ENCODE measurements around the gene MLEC. TPM values are rescaled to one million over a fixed set of nuclear protein-coding genes. Genes with fewer than 3 reads are reported as not detected.
"Not testable (repeated sequence)": the region's sequence is repeated elsewhere in the genome, so short reads cannot be mapped to it uniquely, and the experiment has no call there.

Gene MLEC
- total and polyA plus RNA-seq, 5 donors from 2014 or later, result 28.2 to 61.4 (median 42.3) TPM

DNA sequence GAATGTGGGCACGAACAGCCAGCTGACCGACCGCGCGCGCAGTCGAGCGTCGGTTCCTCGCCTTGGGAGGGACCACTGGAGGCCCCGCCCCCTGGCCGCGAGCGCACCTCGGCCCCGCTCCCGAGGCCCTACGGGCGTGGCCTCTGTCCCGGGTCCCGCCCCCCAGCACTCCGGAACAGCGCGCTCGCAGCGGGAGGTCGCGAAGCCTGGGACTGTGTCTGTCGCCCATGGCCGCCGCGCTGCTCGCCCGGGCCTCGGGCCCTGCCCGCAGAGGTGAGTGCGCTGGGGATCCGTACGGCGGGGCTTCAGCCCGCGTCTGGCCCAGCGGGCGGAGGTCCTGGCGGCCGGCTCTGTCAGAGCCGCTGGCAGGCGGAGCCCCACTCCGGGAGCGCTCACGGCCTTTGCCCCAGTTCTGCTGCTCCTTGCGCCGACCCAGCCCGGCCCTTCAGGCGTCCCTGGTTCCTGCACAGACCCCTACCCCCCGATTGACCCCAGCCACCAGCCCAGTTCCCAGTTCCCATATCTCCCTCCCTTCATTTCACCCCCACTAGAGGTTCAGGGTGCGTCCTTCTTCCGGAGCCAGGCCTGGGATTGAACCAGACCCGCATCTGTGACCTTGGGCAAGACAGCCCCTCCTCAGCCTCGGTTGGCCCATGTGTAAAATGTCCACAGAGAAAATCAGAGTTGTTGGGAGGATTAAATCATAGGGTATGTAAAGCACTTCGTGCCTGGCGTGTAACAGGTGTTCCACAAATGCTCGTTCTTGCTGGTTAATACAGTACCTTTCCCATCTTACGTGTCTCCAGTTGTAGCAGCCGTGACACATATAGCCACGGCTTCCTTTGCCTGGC lies 38.9 kb downstream of the MLEC start, which contains the start of gene ACADS:
Gene ACADS (plus strand): TSS at position 168 of the 851 bp plus-strand sequence. CDS start 60 bp downstream, at position 228.
- H3K36me3 Mint-ChIP-seq, result peaks cover 26% of the 10 kb centered on the region
- peak within 1 kb of the TSS in 2 of 3 donors; percentile 90 to 96 for H3K27ac Mint-ChIP-seq
- peaks cover 0 to 28% (median 19%) of the 10 kb centered on the region in 4 donors for H3K4me1 Mint-ChIP-seq
- peaks cover 0 to 5% (median 0%) of the 10 kb centered on the region in 7 donors for H3K9me3 Mint-ChIP-seq
- Histone ChIP-seq H3K4me3 (ENCODE audit: low read depth, low read length) (peak within 1 kb of the TSS; percentile 68), H3K4me1 (ENCODE audit: control insufficient read depth, insufficient read depth, low read length, poor library complexity, severe bottlenecking) (peaks cover 13% of the 10 kb centered on the region), H3K36me3 (ENCODE audit: control insufficient read depth, insufficient read depth, low read length) (peaks cover 26% of the 10 kb centered on the region), H3K27me3 (ENCODE audit: control insufficient read depth, insufficient read depth, low read length) (no peaks in the 10 kb centered on the region), H3K9me3 (ENCODE audit: control insufficient read depth in 2 of 2, low read length in 2 of 2) (no peaks in the 10 kb centered on the region), H3K27ac (ENCODE audit: insufficient read depth, low read length, poor library complexity, severe bottlenecking) (peak within 1 kb of the TSS; percentile 31)
- DNase-seq (peak; percentile 85 to 89 (median 86)), ATAC-seq (ENCODE audit: low read depth in 2 of 2) (peak; percentile 100)
- peak within 1 kb of the TSS; percentile 86 to 95 (median 94) for H3K4me3 Mint-ChIP-seq
- no peaks in the 10 kb centered on the region for H3K27me3 Mint-ChIP-seq

GRCh38 chr12:120726510-120726793 lies 39.5 kb downstream of the MLEC start:
- DNase-seq, result no peak
- H3K27ac ChIP-seq (ENCODE audit: insufficient read depth, low read length, poor library complexity, severe bottlenecking), result no peak overlapping the region
- H3K36me3 ChIP-seq (ENCODE audit: control insufficient read depth, insufficient read depth, low read length), result peaks cover 20% of the 10 kb centered on the region
- no peaks in the 10 kb centered on the region for H3K27me3 ChIP-seq (ENCODE audit: control insufficient read depth, insufficient read depth, low read length)
- no peak for ATAC-seq (ENCODE audit: low read depth in 2 of 2)
- Mint-ChIP-seq H3K27me3 (no peaks in the 10 kb centered on the region), H3K27ac (peak overlapping the region in 2 of 3 donors; percentile 90 to 96), H3K9me3 (peaks cover 0 to 5% (median 0%) of the 10 kb centered on the region in 7 donors), H3K36me3 (peaks cover 26% of the 10 kb centered on the region), H3K4me1 (peaks cover 0 to 28% (median 19%) of the 10 kb centered on the region in 4 donors), H3K4me3 (peak overlapping the region; percentile 86 to 95 (median 94))
- H3K4me3 ChIP-seq (ENCODE audit: low read depth, low read length), result peak overlapping the region; percentile 51
- peaks cover 13% of the 10 kb centered on the region for H3K4me1 ChIP-seq (ENCODE audit: control insufficient read depth, insufficient read depth, low read length, poor library complexity, severe bottlenecking)
- H3K9me3 ChIP-seq (ENCODE audit: control insufficient read depth in 2 of 2, low read length in 2 of 2), result no peaks in the 10 kb centered on the region

- Mint-ChIP-seq H3K9me3 (peaks cover 0 to 5% (median 0%) of the 10 kb centered on the region in 7 donors), H3K4me3 (peak overlapping the region in 3 of 4 donors; percentile 86 to 95 (median 93))
- no peak for ATAC-seq (ENCODE audit: low read depth in 2 of 2)
Observed at GRCh38 chr12:120726961-120727360, 40.0 kb downstream of the MLEC start.

DNA sequence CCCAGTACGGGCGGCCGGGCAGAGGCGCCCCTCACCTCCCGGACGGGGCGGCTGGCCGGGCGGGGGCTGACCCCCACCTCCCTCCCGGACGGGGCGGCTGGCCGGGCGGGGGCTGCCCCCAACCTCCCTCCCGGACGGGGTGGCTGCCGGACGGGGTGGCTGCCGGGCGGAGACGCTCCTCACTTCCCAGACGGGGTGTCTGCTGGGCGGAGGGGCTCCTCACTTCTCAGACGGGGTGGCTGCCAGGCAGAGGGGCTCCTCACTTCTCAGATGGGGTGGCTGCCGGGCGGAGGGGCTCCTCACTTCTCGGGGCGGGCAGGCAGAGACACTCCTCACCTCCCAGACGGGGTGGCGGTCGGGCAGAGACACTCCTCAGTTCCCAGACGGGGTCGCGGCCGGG lies 45.2 kb downstream of the MLEC start:
- peaks cover 31% of the 10 kb centered on the region for H3K36me3 Mint-ChIP-seq
- not testable (repeated sequence) for H3K4me3 Mint-ChIP-seq; H3K27ac ChIP-seq (ENCODE audit: insufficient read depth, low read length, poor library complexity, severe bottlenecking); H3K27me3 ChIP-seq (ENCODE audit: control insufficient read depth, insufficient read depth, low read length); H3K27ac Mint-ChIP-seq; ATAC-seq (ENCODE audit: low read depth in 2 of 2); H3K27me3 Mint-ChIP-seq; H3K4me1 Mint-ChIP-seq; H3K9me3 Mint-ChIP-seq; H3K4me1 ChIP-seq (ENCODE audit: control insufficient read depth, insufficient read depth, low read length, poor library complexity, severe bottlenecking); H3K9me3 ChIP-seq (ENCODE audit: control insufficient read depth in 2 of 2, low read length in 2 of 2); DNase-seq; H3K4me3 ChIP-seq (ENCODE audit: low read depth, low read length)
- peaks cover 11% of the 10 kb centered on the region for H3K36me3 ChIP-seq (ENCODE audit: control insufficient read depth, insufficient read depth, low read length)

More at GRCh38 chr12:120726961-120727360, 40.0 kb downstream of the MLEC start:
- Histone ChIP-seq H3K4me3 (ENCODE audit: low read depth, low read length) (no peak overlapping the region), H3K27ac (ENCODE audit: insufficient read depth, low read length, poor library complexity, severe bottlenecking) (no peak overlapping the region), H3K27me3 (ENCODE audit: control insufficient read depth, insufficient read depth, low read length) (no peaks in the 10 kb centered on the region), H3K9me3 (ENCODE audit: control insufficient read depth in 2 of 2, low read length in 2 of 2) (no peaks in the 10 kb centered on the region), H3K36me3 (ENCODE audit: control insufficient read depth, insufficient read depth, low read length) (peaks cover 16% of the 10 kb centered on the region), H3K4me1 (ENCODE audit: control insufficient read depth, insufficient read depth, low read length, poor library complexity, severe bottlenecking) (peaks cover 13% of the 10 kb centered on the region)
- DNase-seq, result no peak
- peaks cover 0 to 28% (median 19%) of the 10 kb centered on the region in 4 donors for H3K4me1 Mint-ChIP-seq
- peak overlapping the region in 1 of 3 donors; percentile 42 for H3K27ac Mint-ChIP-seq
- peaks cover 26% of the 10 kb centered on the region for H3K36me3 Mint-ChIP-seq
- H3K27me3 Mint-ChIP-seq, result no peaks in the 10 kb centered on the region

- H3K27ac Mint-ChIP-seq, result peak overlapping the region in 1 of 3 donors; percentile 60
- peaks cover 0 to 5% (median 2%) of the 10 kb centered on the region in 4 donors for H3K4me1 Mint-ChIP-seq
- peaks cover 28% of the 10 kb centered on the region for H3K36me3 Mint-ChIP-seq
- no peak for DNase-seq
- Histone ChIP-seq H3K27me3 (ENCODE audit: control insufficient read depth, insufficient read depth, low read length) (no peaks in the 10 kb centered on the region), H3K4me1 (ENCODE audit: control insufficient read depth, insufficient read depth, low read length, poor library complexity, severe bottlenecking) (no peaks in the 10 kb centered on the region), H3K27ac (ENCODE audit: insufficient read depth, low read length, poor library complexity, severe bottlenecking) (no peak overlapping the region), H3K9me3 (ENCODE audit: control insufficient read depth in 2 of 2, low read length in 2 of 2) (no peaks in the 10 kb centered on the region), H3K36me3 (ENCODE audit: control insufficient read depth, insufficient read depth, low read length) (peaks cover 11% of the 10 kb centered on the region), H3K4me3 (ENCODE audit: low read depth, low read length) (no peak overlapping the region)
- H3K27me3 Mint-ChIP-seq, result no peaks in the 10 kb centered on the region
- ATAC-seq (ENCODE audit: low read depth in 2 of 2), result no peak
- no peak overlapping the region for H3K4me3 Mint-ChIP-seq
- H3K9me3 Mint-ChIP-seq, result no peaks in the 10 kb centered on the region
Observed at GRCh38 chr12:120733574-120733973, 46.6 kb downstream of the MLEC start.

GRCh38 chr12:120734210-120734609 lies 47.3 kb downstream of the MLEC start:
- DNase-seq (no peak), ATAC-seq (ENCODE audit: low read depth in 2 of 2) (no peak)
- H3K4me3 ChIP-seq (ENCODE audit: low read depth, low read length), result no peak overlapping the region
- no peaks in the 10 kb centered on the region for H3K9me3 ChIP-seq (ENCODE audit: control insufficient read depth in 2 of 2, low read length in 2 of 2)
- Mint-ChIP-seq H3K9me3 (no peaks in the 10 kb centered on the region), H3K4me3 (no peak overlapping the region), H3K36me3 (peaks cover 28% of the 10 kb centered on the region), H3K27ac (peak overlapping the region in 1 of 3 donors; percentile 60), H3K4me1 (peaks cover 0 to 5% (median 2%) of the 10 kb centered on the region in 4 donors), H3K27me3 (no peaks in the 10 kb centered on the region)
- no peaks in the 10 kb centered on the region for H3K27me3 ChIP-seq (ENCODE audit: control insufficient read depth, insufficient read depth, low read length)
- H3K36me3 ChIP-seq (ENCODE audit: control insufficient read depth, insufficient read depth, low read length), result peaks cover 11% of the 10 kb centered on the region
- H3K27ac ChIP-seq (ENCODE audit: insufficient read depth, low read length, poor library complexity, severe bottlenecking), result no peak overlapping the region
- no peaks in the 10 kb centered on the region for H3K4me1 ChIP-seq (ENCODE audit: control insufficient read depth, insufficient read depth, low read length, poor library complexity, severe bottlenecking)

DNA sequence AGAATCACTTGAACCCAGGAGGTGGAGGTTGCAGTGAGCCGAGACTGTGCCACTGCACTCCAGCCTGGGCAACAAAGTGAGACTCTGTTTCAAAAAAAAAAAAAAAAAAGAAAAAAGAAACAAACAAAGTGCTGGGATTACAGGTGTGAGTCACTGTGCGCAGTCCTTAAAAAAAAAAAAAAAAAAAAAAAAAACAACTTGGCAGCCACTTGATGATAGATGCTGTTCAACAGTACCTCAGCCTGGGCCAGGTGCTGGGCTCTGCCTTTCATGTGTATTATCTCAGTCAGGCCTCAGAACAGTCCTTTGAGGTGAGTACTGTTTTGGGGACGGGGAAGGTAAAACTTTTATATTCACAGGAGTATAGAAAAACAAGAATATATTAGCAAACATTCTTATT lies 48.2 kb downstream of the MLEC start:
- Histone ChIP-seq H3K36me3 (ENCODE audit: control insufficient read depth, insufficient read depth, low read length) (peaks cover 6% of the 10 kb centered on the region), H3K4me1 (ENCODE audit: control insufficient read depth, insufficient read depth, low read length, poor library complexity, severe bottlenecking) (no peaks in the 10 kb centered on the region), H3K9me3 (ENCODE audit: control insufficient read depth in 2 of 2, low read length in 2 of 2) (no peaks in the 10 kb centered on the region), H3K27me3 (ENCODE audit: control insufficient read depth, insufficient read depth, low read length) (no peaks in the 10 kb centered on the region), H3K27ac (ENCODE audit: insufficient read depth, low read length, poor library complexity, severe bottlenecking) (no peak overlapping the region), H3K4me3 (ENCODE audit: low read depth, low read length) (no peak overlapping the region)
- Mint-ChIP-seq H3K36me3 (peaks cover 21% of the 10 kb centered on the region), H3K4me1 (peaks cover 0 to 2% (median under 1%) of the 10 kb centered on the region in 4 donors), H3K27ac (no peak overlapping the region), H3K4me3 (no peak overlapping the region), H3K9me3 (no peaks in the 10 kb centered on the region), H3K27me3 (no peaks in the 10 kb centered on the region)
- no peak for ATAC-seq (ENCODE audit: low read depth in 2 of 2)
- DNase-seq, result no peak

Measured in CD4-positive, CD25-positive, alpha-beta regulatory T cell (primary cell).